SK-N-MC (cell line): Measurements from ENCODE around the gene ALOXE3.
"Not testable (repeated sequence)": the region's sequence is repeated elsewhere in the genome, so short reads cannot be mapped to it uniquely, and the experiment has no call there.

Experiments
- DNase-seq: peaks from one replicate; pipeline ENCODE4 v3.0.0-alpha.2; 2011; ENCODE audit warnings: low read depth, low spot score
- H3K27ac ChIP-seq: fragments of 200-600 bp; sonication (generic); 2 replicates; pipeline ENCODE4 v1.5.1; 2016; ENCODE audit warnings: mixed run types
- H3K36me3 ChIP-seq: fragments of 200-600 bp; sonication (generic); 2 replicates; pipeline ENCODE4 v1.6.1; 2017; ENCODE audit warnings: antibody characterized with exemption, low read length, mixed read lengths; ENCODE audit not compliant: insufficient read depth
- H3K4me3 ChIP-seq: fragments of 200-600 bp; sonication (generic); 2 replicates; pipeline ENCODE4 v1.5.1; 2016
- H3K9ac ChIP-seq: fragments of 200-600 bp; sonication (generic); 2 replicates; pipeline ENCODE4 v1.8.0; 2017; ENCODE audit warnings: mixed run types, mixed read lengths; ENCODE audit not compliant: insufficient read length
- H3K9me3 ChIP-seq: fragments of 200-600 bp; sonication (generic); 2 replicates; pipeline ENCODE4 v1.6.1; 2017; ENCODE audit warnings: low read depth, mild to moderate bottlenecking, antibody characterized with exemption, low read length, moderate library complexity, mixed read lengths
- EZH2 ChIP-seq: fragments of 200-600 bp; sonication (generic); IDR thresholded peaks from one replicate; pipeline ENCODE4 v1.6.1; 2017; ENCODE audit warnings: antibody characterized with exemption
- FOXP2 ChIP-seq: optimal IDR thresholded peaks from 2 replicates; pipeline ENCODE3; 2011; ENCODE audit warnings: mild to moderate bottlenecking, moderate library complexity; ENCODE audit not compliant: insufficient read depth; ENCODE audit errors: extremely low read length, control extremely low read depth
- POLR2AphosphoS5 ChIP-seq: IDR thresholded peaks from 2 replicates; pipeline ENCODE4 v1.6.1; 2012; ENCODE audit warnings: mild to moderate bottlenecking, low read depth, low read length, borderline replicate concordance

Gene ALOXE3

DNA sequence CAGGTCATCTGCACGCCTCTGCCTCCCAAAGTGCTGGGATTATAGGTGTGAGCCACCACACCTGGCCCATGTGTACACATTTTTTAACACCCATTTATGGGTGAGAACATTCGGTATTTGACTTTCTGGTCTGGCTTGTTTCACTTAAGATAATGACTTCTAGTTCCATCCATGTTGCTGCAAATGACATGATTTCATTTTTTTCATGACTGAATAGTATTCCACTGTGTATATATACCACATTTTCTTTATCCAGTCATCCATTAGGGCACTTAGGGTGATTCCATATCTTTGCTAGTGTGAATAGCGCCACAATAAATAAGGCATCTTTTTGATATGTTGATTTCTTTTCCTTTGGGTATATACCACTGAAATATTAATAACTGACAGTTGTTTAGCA, 36.4 kb downstream of the ALOXE3 start:
- no peak overlapping the region for H3K4me3 ChIP-seq
- H3K36me3 ChIP-seq, result no peaks in the 10 kb centered on the region
- H3K9me3 ChIP-seq, result no peaks in the 10 kb centered on the region
- no peak for DNase-seq
- TF ChIP-seq POLR2AphosphoS5 (no peak), EZH2 (no peak), FOXP2 (no peak)
- H3K27ac ChIP-seq, result no peak overlapping the region
- no peak overlapping the region for H3K9ac ChIP-seq

DNA sequence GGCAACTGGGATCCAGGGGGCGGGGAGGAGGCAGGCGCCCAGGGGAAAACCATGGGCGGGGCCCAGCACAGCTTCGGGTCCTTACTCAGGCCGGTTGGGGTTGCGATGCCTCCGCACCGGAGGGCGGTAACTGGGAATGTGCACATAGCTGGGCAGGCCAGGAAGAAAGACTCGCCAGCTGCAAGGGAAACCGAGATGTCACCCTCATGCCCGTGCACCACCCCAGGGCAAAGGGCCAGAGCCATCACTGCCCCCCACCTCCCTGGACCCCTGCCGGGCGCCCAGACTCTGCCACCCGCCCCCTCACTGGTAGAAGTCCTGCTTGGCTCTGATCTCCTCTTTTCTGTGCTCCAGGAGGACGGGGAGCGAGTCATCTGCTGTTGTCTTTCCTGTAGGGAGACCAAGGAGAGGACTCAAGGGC, 37.5 kb downstream of the ALOXE3 start:
- no peak overlapping the region for H3K9ac ChIP-seq
- no peaks in the 10 kb centered on the region for H3K9me3 ChIP-seq
- TF ChIP-seq POLR2AphosphoS5, result no peak
- TF ChIP-seq EZH2, result no peak
- no peak for TF ChIP-seq FOXP2
- DNase-seq, result no peak
- H3K4me3 ChIP-seq, result no peak overlapping the region
- no peak overlapping the region for H3K27ac ChIP-seq
- H3K36me3 ChIP-seq, result no peaks in the 10 kb centered on the region

DNA sequence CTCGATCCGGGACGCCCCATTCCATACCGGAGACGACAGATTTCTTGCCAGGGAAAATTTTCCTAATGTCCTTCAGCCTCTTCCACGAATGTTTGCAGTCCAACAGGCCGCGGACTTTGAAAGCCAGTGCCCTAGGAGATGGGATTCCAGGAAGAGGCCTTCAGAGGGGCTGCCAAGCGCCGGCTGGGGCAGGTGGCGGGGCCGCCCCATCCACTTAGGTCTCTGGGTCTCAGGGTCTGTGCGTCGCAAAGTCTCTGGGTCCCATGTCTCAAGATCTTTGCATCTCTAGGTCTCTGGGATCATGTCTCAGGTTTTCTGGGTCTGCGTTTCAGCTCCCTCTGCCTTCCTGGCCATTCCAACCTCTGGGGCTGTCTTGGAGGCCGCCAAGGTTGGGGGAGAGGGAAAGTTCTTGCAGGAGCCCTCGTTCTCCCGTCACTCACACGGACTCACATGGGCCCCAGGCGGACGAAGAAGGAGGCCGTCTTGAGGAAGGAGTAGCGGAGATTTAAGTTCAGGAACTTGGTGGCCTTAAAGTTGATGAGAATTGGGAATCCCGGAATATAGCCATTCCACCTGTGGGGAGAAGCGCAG, 38.0 kb downstream of the ALOXE3 start:
- Histone ChIP-seq H3K9me3 (no peaks in the 10 kb centered on the region), H3K4me3 (peak overlapping the region; percentile 90), H3K9ac (no peak overlapping the region), H3K36me3 (no peaks in the 10 kb centered on the region), H3K27ac (no peak overlapping the region)
- TF ChIP-seq POLR2AphosphoS5 (no peak), EZH2 (no peak), FOXP2 (no peak)
- DNase-seq, result no peak

DNA sequence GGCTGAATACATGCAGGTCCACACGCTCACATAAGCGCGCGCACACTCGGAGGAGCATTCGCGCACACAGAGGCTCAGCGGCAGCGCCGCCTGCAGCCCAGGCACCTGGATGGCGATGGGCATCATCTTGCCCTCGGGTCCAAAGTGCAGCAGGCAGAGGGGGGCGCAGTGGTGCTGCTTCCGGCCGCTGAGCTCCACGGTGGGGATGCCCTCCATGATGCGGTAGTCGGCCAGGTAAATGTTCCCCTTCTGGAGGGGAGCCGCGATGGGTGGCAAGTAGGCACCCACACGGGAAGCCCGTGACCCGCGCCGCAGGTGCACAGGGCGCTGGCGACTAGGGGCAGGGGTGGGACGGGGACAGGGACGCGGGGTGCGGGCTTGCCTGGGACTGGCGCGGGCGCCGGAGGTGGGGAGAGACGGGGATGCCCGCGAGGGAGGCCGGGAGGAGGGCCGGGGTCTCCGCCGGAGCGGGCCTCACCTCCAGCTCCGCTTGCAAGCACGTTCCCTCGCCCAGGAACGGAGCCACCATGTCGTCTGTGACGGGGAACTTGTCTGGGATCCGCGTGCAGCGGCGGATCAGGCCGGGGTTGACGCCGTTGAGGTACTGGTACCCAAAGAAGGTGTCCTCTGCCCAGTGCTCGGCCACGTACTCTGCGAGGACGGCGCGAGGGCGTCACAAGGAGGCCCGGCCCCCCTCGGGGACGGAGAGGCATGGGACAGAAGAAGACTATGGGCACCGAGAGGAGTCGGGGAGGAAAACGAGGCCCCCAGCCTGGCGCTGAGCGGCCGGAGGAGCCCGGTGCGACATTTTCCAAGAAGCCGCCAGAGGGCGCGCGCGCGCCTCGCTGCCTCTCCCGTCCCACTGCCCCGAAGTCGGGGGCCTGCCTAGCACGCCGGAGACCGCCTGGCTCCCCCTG, 38.8 kb downstream of the ALOXE3 start:
- Histone ChIP-seq H3K4me3 (peak overlapping the region; percentile 90), H3K27ac (no peak overlapping the region), H3K36me3 (no peaks in the 10 kb centered on the region), H3K9me3 (no peaks in the 10 kb centered on the region), H3K9ac (peak overlapping the region; percentile 66)
- no peak for DNase-seq
- TF ChIP-seq POLR2AphosphoS5, result no peak
- no peak for TF ChIP-seq EZH2
- no peak for TF ChIP-seq FOXP2

DNA sequence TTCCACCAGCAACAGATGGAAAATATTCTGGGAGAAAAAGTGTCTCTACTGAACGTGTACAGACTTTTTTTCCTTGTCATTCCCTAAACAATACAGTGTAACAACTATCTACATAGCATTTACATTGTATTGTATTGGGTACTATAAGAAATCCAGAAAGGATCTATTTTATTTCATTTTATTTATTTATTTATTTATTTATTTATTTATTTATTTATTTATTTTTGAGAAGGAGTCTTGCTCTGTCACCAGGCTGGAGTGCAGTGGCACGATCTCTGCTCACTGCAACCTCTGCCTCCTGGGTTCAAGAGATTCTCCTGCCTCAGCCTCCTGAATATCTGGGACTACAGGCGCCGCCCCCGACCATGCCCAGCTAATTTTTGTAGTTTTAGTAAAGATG, 40.4 kb downstream of the ALOXE3 start:
- not testable (repeated sequence) for H3K36me3 ChIP-seq, H3K27ac ChIP-seq, H3K9ac ChIP-seq, DNase-seq, H3K9me3 ChIP-seq, H3K4me3 ChIP-seq

DNA sequence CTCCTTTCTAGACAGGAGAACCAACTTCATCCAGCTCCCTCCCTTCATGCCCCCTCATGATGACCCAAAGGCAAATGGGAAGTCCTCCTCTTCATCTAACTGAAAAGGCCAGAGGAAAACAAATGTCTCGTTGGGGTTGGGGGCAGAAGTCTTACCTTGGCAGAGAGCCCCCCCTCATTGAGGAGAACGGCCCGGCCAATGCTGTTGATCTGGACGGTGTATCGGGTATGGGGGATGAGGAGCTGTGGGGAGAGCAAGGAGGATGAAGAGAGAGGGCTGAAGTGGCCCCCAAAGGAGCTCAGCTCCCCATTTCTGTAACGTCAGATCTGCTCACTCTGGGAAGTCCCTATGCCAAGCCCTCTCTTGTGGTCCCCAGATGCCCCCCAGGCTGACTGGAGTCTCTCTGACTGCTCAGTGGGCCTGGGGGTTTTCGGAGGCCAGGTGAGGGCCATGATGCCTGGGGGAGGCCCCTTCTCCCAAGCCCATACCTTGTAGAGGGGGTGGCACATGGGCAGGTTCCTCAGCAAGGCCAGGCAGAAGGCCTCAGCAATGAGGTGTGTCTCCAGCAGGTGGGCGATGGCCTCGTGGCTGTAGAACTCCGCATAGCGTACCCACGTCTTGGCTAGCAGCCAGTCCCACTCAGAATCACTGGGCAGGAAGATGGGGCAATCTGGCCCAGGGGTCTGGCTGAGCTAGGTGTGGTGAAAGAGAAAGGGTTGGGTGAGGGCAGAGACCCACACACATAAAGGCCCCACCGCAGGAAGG, 41.6 kb downstream of the ALOXE3 start:
- no peak overlapping the region for H3K4me3 ChIP-seq
- TF ChIP-seq POLR2AphosphoS5 (no peak), FOXP2 (no peak), EZH2 (no peak)
- DNase-seq, result no peak
- no peak overlapping the region for H3K9ac ChIP-seq
- H3K9me3 ChIP-seq, result no peaks in the 10 kb centered on the region
- H3K36me3 ChIP-seq, result no peaks in the 10 kb centered on the region
- H3K27ac ChIP-seq, result no peak overlapping the region

DNA sequence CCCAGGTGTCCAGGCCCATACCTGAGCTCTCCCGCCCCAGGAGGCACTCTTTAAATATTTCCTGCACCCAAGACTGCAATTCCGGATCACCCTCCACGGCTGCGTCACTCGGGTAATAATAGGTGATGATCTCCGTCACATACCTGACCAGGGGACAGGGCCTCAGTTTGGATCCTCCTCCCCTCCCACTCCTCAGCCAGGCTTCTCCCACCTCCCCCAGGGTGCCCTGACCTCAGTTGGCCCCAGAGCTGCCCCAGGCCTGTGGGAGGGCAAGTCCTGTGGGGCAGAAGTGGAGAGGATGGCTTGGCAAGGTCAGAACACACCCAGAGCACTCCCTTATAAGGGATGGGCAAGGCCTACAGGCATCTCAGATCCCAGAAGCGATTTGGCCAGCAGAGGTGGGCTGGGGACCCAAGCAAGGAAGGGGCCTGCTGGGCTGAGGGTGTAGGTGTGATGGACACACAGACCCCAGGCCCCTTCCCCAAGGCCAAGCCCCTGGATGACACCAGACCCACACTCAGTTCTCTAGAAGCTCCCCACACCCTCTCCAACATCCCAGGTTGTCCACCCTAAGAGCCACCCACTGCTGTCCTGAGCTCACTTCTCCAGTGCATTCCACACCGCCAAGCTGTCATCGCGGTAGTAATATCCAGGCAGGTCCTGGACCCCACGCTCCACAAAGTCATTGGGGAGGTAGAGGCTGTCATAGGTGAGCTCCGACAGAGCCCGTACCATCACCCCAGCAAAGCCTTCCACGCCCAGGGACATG, 42.6 kb downstream of the ALOXE3 start:
- Histone ChIP-seq H3K27ac (no peak overlapping the region), H3K9ac (no peak overlapping the region), H3K9me3 (no peaks in the 10 kb centered on the region), H3K4me3 (no peak overlapping the region), H3K36me3 (no peaks in the 10 kb centered on the region)
- no peak for DNase-seq
- TF ChIP-seq FOXP2, result no peak
- no peak for TF ChIP-seq EZH2
- no peak for TF ChIP-seq POLR2AphosphoS5

DNA sequence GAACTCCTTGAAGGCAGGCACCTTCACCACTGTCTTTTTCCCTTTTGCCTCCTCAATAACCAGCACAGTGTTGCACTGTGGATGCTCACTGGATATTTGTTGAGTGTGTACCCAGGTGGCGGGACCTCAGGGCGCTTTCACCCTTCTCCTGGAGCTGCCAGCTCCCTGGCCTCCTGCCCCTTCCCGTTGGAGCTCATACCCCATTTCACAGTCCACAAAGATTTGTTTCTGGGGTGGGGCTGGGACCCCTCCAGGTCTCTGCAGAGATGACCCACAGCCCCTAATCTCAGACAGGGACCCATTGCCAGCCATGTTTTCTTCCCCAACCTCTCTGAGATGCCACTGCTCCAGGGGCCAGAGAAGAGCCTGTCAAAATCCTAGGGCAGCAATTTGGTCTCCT, 43.2 kb downstream of the ALOXE3 start:
- TF ChIP-seq FOXP2 (no peak), POLR2AphosphoS5 (no peak), EZH2 (no peak)
- Histone ChIP-seq H3K9me3 (no peaks in the 10 kb centered on the region), H3K4me3 (no peak overlapping the region), H3K36me3 (no peaks in the 10 kb centered on the region), H3K9ac (no peak overlapping the region), H3K27ac (no peak overlapping the region)
- no peak for DNase-seq
